HK-2 (cell line): ENCODE measurements around the gene COL18A1.
A peak's percentile ranks its signal among the peaks of the same experiment; 100 is the strongest.
"Not testable (repeated sequence)": the region's sequence is repeated elsewhere in the genome, so short reads cannot be mapped to it uniquely, and the experiment has no call there.

Source experiments
- DNase-seq: peaks from one replicate; pipeline ENCODE4 v3.0.0-alpha.2; 2018; ENCODE audit not compliant: unreplicated experiment

The COL18A1 gene

GRCh38 chr21:45427331-45428271 lies 22.6 kb downstream of the COL18A1 start:
- peak; percentile 93 for DNase-seq

DNA sequence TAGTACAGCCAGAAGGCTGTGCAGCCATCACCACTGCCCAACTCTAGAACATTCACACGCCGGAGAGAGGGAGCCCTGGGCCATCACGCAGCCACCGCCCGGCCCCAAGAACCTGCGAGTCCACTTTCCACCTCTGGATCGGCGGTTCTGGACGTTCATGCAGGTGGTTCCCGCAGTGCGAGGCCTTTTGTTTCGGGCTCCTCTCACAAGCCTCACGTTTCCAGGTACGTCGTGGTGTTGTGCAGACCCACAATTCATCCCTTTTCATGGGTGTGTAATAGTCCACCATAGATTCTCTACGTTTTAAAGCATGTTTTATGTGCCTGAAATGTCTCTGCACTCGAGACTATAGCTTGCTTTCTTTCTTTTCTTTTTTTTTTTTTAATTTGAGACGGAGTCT lies 23.6 kb downstream of the COL18A1 start:
- no peak for DNase-seq

GRCh38 chr21:45429221-45430175 lies 24.5 kb downstream of the COL18A1 start:
- DNase-seq = no peak

DNA sequence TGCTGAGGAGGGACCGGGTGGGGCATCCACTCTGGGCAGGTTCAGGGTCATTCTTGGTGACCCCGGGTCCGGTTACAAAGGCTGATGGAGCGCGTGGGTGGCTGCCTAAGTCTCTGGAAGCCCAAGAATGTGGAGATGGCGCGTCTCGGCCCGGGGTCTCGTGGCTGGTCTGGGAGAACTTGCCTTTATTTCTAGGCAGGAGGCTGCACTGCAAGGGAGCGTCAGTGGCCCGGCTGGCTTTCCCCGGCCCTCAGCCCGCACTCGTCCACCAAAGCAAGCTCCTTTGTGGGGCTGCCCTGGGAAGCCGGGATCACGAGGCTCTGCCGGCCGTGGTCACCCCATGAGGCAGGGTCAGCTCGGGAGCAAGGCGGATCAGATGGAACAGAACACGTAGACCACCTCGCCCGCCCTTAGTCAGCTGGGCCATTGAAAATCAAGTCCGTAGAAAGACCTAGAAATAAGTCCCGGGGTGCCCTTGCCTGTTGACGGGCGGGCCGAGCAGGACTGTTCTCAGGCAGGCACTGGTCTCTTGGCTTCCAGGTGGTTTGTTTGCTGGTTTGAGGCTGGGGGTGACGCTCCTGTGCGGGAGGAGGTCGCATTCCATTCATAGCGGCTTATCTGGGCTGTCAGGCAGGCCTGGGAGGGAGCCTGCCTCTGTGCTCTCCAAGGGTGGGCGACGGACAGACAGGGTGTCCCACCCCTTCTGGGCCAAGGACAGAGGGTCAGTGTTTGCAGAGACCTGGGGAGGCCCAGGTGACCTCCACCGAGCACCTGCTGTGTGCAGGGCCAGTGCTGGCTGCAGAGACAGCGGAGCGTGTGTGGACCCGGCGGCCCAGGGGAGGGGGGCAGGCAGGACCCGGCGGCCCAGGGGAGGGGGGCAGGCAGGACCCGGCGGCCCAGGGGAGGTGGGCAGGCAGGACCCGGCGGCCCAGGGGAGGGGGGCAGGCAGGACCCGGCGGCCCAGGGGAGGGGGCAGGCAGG lies 25.8 kb downstream of the COL18A1 start:
- no peak for DNase-seq

DNA sequence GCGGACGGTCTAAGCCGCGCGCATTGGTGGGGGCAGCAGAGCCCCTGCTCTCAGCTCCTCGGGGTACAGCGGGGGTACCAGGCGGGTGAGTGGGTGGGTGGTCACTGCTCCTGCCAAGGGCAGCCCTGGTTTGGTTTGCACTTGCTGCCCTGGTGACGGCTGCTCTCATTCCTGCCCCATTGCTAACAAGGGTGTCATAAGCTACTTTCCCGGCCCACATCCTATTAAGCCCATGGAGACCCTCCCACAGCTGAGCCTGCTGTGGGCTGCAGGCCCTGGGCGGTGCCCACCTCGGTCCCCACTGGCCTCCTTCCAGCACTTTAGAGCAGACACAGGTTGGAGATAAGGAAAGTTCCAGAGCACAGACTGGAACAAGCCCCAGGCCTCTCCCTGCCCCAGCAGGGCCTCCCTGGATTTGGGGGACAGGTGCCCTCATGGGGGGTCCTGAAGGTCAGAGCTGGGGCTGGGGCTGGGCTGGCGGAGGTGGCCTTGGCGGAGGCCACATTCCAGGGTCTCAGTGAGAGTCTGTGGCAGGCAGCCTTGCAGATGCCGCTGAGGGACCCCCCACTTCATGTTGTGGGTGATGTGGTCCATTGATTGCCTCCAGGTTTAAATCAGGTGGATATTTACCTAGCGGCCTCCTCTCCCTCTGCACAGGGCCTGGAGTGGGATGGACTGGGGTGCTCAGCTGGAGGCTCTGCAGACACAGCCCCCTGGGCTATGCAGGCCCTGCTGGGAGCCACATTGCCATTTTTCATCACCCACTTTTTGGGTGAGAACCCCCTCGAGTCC lies 27.0 kb downstream of the COL18A1 start:
- DNase-seq = no peak

DNA sequence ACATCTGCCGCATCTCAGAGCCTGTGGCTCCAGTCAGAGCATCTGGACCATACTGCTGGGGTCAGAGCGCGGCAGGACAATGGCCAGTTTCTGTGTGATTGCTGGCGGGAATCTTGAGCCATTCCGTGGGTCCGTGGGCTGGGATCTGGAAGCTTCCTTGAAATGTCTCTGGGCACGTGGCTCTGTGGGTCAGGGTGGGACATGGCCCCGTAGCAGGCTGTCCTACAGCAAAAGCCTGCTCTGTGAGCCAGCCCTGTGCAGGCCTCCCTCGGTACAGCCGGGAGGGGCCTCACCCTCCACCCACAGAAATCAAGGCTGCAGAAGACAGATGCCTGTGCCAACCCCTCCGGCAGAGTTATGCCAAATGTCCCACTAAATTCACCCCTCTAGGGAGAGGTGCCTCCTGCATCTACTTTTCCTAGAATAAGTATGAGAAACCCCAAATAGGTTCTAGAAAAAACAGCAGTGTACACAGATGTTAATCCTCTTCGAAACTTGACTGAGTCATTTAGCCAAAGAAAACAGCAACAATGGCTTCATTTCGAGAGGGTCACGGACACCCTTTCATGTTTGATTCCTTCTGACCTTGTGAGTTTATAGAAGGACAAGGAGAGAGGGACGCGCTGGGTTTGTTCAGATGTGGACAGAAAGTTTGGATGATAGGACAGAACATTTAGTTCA lies 27.8 kb downstream of the COL18A1 start:
- no peak for DNase-seq

DNA sequence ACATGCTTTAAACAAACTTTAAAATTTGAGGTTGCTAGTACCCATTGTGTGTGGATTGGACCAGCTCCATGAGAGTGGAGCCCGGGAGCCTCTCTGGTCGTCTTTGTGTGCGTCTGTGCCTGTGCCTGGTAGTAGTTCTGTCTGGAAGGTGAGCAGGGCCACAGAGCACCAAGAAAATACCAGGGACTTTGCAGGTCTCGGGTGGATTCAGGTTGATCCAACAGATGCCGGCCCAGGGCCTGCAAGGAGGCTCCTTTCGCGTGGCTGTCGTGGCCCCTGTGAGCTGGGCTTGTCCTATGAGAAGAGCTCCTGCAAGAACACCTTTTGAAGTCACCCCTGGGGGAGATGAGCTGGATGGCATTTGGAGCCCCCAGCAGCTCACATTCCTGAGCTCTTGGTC lies 28.3 kb downstream of the COL18A1 start:
- DNase-seq = no peak

GRCh38 chr21:45433911-45434644 lies 29.1 kb downstream of the COL18A1 start:
- DNase-seq = no peak

DNA sequence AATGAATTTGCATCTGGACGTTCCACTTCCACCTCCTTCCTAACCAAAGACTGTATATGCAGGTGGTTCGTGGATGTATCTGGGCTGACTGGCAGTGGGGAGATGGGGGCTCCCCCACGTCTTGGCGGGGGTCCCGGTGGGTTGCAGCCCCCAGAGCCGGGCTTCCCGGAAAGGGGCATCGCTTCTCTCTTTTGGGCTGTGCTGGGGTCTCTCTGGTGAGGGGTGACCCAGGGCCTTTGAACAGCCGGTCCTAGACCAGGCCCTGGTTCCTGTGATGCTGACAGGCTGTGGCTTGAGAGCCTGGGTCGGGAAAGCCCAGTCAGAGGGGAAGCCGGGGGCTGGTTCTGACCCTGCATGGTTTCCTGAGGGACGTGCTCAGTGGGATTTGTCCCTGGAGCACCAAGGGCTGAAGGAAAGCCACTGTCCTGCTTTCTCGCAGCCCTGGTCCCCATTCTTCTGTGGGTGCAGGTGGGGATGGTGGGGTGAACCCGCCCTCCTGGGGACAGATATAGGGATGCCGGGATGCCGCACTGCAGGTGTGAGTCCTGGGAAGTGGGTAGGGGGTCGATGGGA lies 29.8 kb downstream of the COL18A1 start:
- DNase-seq = no peak

- DNase-seq = no peak
Measured at GRCh38 chr21:45435405-45435981, 30.5 kb downstream of the COL18A1 start.

DNA sequence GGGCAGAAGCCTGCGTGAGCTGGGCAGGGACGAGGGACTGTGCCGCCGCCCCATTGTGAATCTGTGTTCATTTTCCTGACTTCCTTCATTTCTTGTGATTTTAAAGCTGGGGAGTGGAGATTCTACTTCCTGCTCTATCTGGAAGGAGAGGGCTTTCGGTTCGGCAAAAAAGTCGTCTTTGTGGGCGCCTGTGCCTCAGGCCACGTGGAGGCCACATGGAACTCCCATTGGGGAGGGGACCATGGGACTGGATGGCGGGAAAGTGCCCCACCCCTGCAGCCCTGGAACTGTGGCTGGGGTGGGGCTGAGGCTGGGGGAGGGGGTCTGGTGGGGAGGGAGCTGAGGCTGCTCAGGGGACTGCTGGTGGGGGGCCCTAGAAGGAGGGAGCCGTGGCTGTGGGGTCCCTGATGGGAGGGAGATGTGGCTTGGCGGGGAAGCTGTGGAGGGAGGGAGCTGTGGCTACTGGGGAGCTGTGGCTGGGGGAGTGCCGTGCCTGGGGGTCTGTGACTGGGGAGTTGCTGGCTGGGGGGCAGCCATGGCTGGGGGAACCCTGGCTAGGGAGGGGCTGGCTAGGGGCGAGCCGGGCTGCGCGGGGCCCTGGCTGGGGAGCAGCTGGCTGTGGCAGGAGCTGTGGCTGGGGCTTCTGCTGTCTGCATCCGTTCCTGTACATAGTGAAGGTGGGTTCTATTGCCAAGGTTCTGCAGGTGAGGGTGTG lies 31.5 kb downstream of the COL18A1 start:
- no peak for DNase-seq

DNA sequence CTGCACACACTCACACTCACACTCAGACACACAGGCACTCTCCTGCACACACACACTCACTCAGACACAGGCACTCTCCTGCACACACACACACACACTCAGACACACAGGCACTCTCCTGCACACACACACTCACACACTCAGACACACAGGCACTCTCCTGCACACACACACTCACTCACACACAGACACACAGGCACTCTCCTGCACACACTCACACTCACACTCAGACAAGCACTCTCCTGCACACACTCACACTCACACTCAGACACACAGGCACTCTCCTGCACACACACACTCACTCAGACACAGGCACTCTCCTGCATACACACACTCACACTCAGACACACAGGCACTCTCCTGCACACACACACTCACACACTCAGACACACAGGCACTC lies 32.9 kb downstream of the COL18A1 start:
- not testable (repeated sequence) for DNase-seq

GRCh38 chr21:45438391-45439145 lies 33.6 kb downstream of the COL18A1 start:
- DNase-seq = no peak

DNA sequence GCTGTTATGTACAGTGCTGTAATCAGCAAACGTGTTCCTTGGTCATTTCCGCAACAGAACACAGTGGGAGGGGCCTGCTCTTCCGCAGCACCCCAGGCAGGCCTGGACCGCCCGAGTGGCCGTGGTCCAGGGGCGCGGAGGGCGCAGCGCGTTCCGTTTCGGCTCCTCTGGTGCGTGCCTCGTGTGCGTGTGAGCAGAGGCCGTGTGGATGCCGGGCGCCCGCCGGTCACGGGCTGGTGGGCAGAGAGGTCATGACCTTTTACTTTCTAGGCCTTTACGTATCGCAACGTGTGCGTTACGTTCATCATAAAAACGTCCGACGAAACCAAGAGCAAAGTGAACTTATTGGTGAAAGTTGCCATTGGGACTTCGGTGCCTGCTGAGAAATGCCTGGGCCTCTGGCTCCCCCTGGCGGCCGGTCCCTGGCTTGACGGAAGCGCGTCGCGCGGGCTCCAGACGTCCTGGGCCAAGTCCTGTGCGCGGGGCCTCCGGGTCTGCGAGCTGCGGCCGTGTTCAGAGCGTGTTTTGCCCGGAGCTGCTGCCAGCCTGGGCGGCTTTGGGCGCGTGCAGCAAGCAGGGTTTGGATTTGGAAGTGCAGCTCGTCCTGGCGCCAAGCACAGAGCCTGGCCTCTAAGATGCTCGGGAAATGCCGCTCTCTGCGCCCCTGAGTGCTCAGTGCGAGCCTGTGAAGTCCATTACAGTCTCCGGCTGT lies 34.4 kb downstream of the COL18A1 start:
- peak; percentile 78 for DNase-seq

- DNase-seq = no peak
Measured at GRCh38 chr21:45439901-45440461, 35.0 kb downstream of the COL18A1 start.

GRCh38 chr21:45440736-45441350 lies 35.9 kb downstream of the COL18A1 start:
- no peak for DNase-seq
